ENCODE measurements around the gene LAGE3. TPM values are rescaled to one million over a fixed set of nuclear protein-coding genes. Genes with fewer than 3 reads are reported as not detected.
A peak's percentile ranks its signal among the peaks of the same experiment; 100 is the strongest.

Gene LAGE3
- total RNA-seq, 4 donors from 2014 or later = 10.2 to 18.9 (median 12.6) TPM

- H3K4me3 ChIP-seq (replicated peaks in 1 of 3) = no peak overlapping the region
- no peaks in the 10 kb centered on the region for H3K36me3 ChIP-seq
- no peak overlapping the region for H3K27ac ChIP-seq
- H3K27me3 ChIP-seq = no peaks in the 10 kb centered on the region
- DNase-seq = no peak
- TF ChIP-seq POLR2A (IDR thresholded peaks at IDR 0.05) = no peak
- TF ChIP-seq CTCF (IDR thresholded peaks at IDR 0.05) = no peak
- peaks cover 0 to 13% of the 10 kb centered on the region in 2 donors for H3K4me1 ChIP-seq
- intact Hi-C loops (cut with DNase I) = loop anchor here (5.0 kb wide), 1 partner anchor 51 kb away; the partner anchor contains the start of gene GDI1
- no CpG with 5 or more reads among the region's 20 CpGs for WGBS, 2 donors
- H3K9me3 ChIP-seq = no peaks in the 10 kb centered on the region
These were observed 9.4 kb upstream of the LAGE3 start for GRCh38 chrX:154488336-154489075.

GRCh38 chrX:154487518-154488290 is 8.6 kb upstream of the LAGE3 start:
- TF ChIP-seq POLR2A (IDR thresholded peaks at IDR 0.05) = no peak
- TF ChIP-seq CTCF (IDR thresholded peaks at IDR 0.05) = no peak
- intact Hi-C loops (cut with DNase I) = loop anchor here (5.0 kb wide), 1 partner anchor 50 kb away; the partner anchor contains the start of gene GDI1

GRCh38 chrX:154486396-154487207 is 7.5 kb upstream of the LAGE3 start, which contains the start of gene UBL4A:
Gene UBL4A (minus strand): TSS chrX:154486615. CDS start chrX:154486584, 31 bp downstream.
- DNase-seq = peak; percentile 81 to 92
- peak within 1 kb of the TSS in 2 of 3 donors; percentile 17 to 51 for H3K4me3 ChIP-seq (replicated peaks in 1 of 3)
- intact Hi-C loops (cut with DNase I) = loop anchor here (5.0 kb wide), 1 partner anchor 49 kb away; the partner anchor contains the start of gene GDI1
- H3K27ac ChIP-seq = peak within 1 kb of the TSS; percentile 51 to 79 (median 68)
- H3K27me3 ChIP-seq = no peaks in the 10 kb centered on the region
- no peaks in the 10 kb centered on the region for H3K9me3 ChIP-seq
- no peaks in the 10 kb centered on the region for H3K36me3 ChIP-seq
- no peak for TF ChIP-seq CTCF (IDR thresholded peaks at IDR 0.05)
- peak in 1 of 2 donors; percentile 67 for TF ChIP-seq POLR2A (IDR thresholded peaks at IDR 0.05)
- 0 to 14% methylated on average over 1 of the region's 95 CpGs for WGBS, 2 donors
- peaks cover 0 to 13% of the 10 kb centered on the region in 2 donors for H3K4me1 ChIP-seq

More at GRCh38 chrX:154487518-154488290, 8.6 kb upstream of the LAGE3 start:
- Histone ChIP-seq H3K4me3 (replicated peaks in 1 of 3) (no peak overlapping the region), H3K9me3 (no peaks in the 10 kb centered on the region), H3K27ac (peak overlapping the region in 2 of 3 donors; percentile 51 to 79), H3K27me3 (no peaks in the 10 kb centered on the region), H3K36me3 (no peaks in the 10 kb centered on the region), H3K4me1 (peaks cover 0 to 13% of the 10 kb centered on the region in 2 donors)
- WGBS, 2 donors = 93 to 95% methylated on average over 15 to 16 of the region's 28 CpGs
- DNase-seq = no peak

- peak overlapping the region in 2 of 3 donors; percentile 49 to 71 for H3K27ac ChIP-seq
- intact Hi-C loops (cut with DNase I) = loop anchor here (5.0 kb wide), 1 partner anchor 49 kb away; the partner anchor contains the start of gene GDI1
- H3K36me3 ChIP-seq = no peaks in the 10 kb centered on the region
- TF ChIP-seq POLR2A (IDR thresholded peaks at IDR 0.05) (no peak), CTCF (IDR thresholded peaks at IDR 0.05) (no peak)
- no peaks in the 10 kb centered on the region for H3K9me3 ChIP-seq
- peak; percentile 34 to 46 for DNase-seq
- H3K27me3 ChIP-seq = no peaks in the 10 kb centered on the region
- peak overlapping the region in 2 of 3 donors; percentile 17 to 51 for H3K4me3 ChIP-seq (replicated peaks in 1 of 3)
- peaks cover 0 to 13% of the 10 kb centered on the region in 2 donors for H3K4me1 ChIP-seq
- WGBS, 2 donors = no CpG with 5 or more reads among the region's 35 CpGs
These were observed 6.9 kb upstream of the LAGE3 start for GRCh38 chrX:154486052-154486395.
